ENCODE results near the gene ATP13A4.

The ATP13A4 gene

DNA sequence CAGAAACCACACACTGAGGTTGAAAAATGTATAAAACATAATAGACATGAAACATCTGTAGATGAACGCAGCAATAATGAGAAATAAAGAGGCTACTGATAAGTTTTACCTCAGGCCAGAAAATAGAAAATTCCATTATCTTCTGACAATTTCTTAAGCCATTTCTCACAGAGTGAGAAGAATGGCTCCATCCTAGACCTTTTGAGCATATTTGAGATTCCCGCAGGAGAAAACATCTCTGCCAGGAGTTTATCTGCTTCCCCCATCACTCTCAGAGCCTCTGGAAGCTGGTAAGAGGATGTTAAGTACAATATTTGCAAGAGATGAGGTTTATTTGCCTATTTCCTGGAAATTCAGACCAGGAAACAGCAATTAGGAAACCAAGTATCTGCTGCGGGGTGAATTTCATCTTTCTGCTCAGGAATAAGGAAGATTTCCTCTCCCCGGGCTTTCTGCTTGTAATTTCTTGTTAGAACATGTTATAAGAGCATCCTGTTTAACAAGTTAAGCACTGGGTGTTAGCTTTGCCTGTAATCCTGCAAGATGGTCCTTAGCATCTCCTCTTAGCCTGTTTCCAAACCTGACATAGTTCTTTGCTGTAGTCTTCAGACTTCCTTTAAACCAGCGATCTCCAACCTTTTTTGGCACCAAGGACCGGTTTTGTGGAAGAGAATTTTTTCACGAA, 54.8 kb downstream of the ATP13A4 start:
- H3K4me3 ChIP-seq (ENCODE audit: low read depth, low read length) = no peak overlapping the region
- DNase-seq (ENCODE audit: low read depth) = no peak
- TF ChIP-seq, protein P1, sequence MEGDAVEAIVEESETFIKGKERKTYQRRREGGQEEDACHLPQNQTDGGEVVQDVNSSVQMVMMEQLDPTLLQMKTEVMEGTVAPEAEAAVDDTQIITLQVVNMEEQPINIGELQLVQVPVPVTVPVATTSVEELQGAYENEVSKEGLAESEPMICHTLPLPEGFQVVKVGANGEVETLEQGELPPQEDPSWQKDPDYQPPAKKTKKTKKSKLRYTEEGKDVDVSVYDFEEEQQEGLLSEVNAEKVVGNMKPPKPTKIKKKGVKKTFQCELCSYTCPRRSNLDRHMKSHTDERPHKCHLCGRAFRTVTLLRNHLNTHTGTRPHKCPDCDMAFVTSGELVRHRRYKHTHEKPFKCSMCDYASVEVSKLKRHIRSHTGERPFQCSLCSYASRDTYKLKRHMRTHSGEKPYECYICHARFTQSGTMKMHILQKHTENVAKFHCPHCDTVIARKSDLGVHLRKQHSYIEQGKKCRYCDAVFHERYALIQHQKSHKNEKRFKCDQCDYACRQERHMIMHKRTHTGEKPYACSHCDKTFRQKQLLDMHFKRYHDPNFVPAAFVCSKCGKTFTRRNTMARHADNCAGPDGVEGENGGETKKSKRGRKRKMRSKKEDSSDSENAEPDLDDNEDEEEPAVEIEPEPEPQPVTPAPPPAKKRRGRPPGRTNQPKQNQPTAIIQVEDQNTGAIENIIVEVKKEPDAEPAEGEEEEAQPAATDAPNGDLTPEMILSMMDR (IDR thresholded peaks at IDR 0.05; ENCODE audit: control insufficient read depth, extremely low read depth, insufficient read depth) = no peak

DNA sequence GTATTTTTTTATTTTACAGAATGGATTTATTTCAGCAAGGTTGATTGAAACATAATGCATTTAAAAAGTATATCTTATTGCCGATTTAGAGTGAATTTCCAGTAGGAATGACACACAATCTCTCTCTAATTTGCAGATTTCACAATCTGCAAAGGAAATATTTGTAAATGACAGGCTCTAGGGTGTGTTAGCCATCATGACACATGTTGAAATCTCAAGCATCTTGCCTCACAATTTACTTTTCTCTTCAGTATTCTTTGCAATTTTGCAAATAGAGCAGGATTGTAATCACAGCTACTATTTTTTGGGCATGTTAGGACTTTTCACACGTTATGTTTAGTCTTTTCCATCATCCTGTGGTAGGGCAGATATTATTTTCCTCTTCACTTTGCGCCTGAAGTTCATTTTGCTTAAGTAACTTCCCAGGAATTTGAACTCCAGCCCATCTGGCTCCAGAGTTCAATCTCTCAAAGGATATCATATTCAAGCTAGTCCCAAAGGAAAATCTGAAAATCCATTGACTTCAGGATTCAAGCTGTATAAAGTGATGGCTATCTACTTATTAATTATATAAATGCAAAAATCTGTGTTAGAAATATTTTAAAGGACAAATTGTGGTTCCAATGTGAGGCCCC, 55.4 kb downstream of the ATP13A4 start:
- no peak for DNase-seq (ENCODE audit: low read depth)
- H3K4me3 ChIP-seq (ENCODE audit: low read depth, low read length) = no peak overlapping the region
- TF ChIP-seq, protein P1 (IDR thresholded peaks at IDR 0.05; ENCODE audit: control insufficient read depth, extremely low read depth, insufficient read depth) = no peak

DNA sequence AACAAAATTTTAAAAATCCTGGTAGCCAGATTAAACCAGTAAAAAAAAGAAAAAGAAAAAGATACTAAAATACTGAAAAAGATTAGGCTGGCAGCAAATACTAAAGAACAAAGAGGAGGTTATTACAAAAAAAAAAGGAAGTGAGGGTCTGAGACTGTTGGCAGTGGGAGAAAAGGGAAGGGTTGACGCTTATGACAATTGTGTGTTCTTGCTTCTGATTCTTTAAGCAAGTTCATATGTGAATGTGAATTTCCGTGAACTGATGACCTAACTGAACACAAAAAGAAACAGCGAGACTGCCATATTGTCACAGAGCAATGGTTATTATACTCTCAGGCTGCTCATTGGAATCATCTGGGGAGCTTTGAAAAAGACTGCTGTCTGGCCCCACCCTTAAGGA, 56.5 kb downstream of the ATP13A4 start:
- TF ChIP-seq, protein P1 (IDR thresholded peaks at IDR 0.05; ENCODE audit: control insufficient read depth, extremely low read depth, insufficient read depth) = no peak
- H3K4me3 ChIP-seq (ENCODE audit: low read depth, low read length) = no peak overlapping the region
- no peak for DNase-seq (ENCODE audit: low read depth)

DNA sequence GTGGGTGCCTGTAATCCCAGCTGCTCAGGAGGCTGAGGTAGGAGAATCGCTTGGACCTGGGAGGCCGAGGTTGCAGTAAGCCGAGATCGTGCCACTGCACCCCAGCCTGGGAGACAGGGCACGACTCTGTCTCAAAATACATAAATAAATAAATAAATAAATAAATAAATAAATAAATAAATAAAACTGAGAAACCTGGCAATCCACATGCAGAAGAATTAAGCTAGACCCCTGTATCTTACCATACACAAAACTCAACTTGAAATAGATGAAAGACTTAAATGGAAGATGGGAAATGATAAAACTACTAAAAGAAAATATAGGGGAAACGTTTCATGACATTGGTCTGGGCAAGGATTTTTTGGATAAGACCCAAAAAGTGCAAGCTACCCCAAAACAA, 58.0 kb downstream of the ATP13A4 start:
- DNase-seq (ENCODE audit: low read depth) = no peak
- TF ChIP-seq, protein P1 (IDR thresholded peaks at IDR 0.05; ENCODE audit: control insufficient read depth, extremely low read depth, insufficient read depth) = no peak
- no peak overlapping the region for H3K4me3 ChIP-seq (ENCODE audit: low read depth, low read length)

DNA sequence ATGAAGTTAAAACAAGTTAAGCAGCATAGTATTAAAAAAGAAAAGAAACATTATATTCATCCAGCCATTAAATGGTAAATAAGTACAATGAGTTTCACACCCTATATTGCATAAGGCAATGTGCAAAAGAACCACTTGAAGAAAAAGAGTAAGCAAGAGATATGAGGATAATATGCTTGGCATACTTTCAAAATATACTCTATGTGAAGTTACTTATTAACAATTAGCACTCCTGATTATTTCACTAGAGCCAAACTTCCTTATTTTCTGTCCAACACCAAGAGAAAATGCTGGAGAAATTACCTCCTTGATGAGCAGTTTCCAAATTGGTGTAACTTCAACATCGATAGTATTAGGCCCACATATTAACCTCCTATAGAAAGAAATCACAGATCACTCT, 63.7 kb downstream of the ATP13A4 start:
- no peak for DNase-seq (ENCODE audit: low read depth)
- no peak overlapping the region for H3K4me3 ChIP-seq (ENCODE audit: low read depth, low read length)
- TF ChIP-seq, protein P1 (IDR thresholded peaks at IDR 0.05; ENCODE audit: control insufficient read depth, extremely low read depth, insufficient read depth) = no peak

DNA sequence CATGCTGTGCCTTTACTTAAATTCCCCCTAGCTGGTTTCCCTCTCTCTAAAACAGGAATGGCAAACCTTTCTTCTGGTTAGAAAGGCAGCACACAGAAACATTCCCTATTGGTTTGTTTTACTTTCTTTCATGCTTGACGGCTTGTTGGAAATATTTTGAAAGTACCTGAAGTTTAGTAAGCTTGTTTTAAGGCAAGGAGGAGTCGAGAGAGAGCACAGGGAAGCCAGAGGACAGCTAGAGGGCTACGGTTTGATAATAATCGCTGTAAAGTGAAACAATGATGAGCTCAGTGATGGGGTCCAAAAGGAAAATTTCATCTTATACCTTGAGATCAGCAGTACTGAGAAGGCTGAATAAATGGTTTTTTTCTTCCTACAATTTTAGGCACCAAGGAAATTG, 64.1 kb downstream of the ATP13A4 start:
- no peak overlapping the region for H3K4me3 ChIP-seq (ENCODE audit: low read depth, low read length)
- no peak for DNase-seq (ENCODE audit: low read depth)
- TF ChIP-seq, protein P1 (IDR thresholded peaks at IDR 0.05; ENCODE audit: control insufficient read depth, extremely low read depth, insufficient read depth) = no peak

DNA sequence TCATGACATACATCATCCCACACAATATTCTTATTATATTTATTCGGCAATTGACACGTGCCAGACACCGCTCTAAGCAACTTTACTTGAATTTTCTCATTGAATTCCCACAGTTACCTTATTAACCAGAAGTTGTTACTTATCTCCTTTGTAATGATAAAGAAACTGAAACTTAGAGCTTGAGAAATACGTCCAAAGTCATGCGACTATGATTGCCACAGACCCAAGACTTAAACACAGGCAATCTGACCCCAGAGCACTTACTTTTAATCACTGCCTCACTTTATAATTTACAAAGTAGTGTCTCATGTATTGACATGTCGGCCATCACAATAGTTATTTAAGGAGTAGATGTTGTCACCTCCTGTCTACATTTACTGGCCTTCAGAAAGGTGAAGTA, 64.7 kb downstream of the ATP13A4 start:
- H3K4me3 ChIP-seq (ENCODE audit: low read depth, low read length) = no peak overlapping the region
- TF ChIP-seq, protein P1 (IDR thresholded peaks at IDR 0.05; ENCODE audit: control insufficient read depth, extremely low read depth, insufficient read depth) = no peak
- no peak for DNase-seq (ENCODE audit: low read depth)

Data from LNCaP clone FGC (cell line).